Psoas muscle (tissue), 8 donors: Measurements from ENCODE around the gene FAXDC2. TPM values are rescaled to one million over a fixed set of nuclear protein-coding genes. Genes with fewer than 3 reads are reported as not detected.

Experiments
- ATAC-seq, 4 donors: fragments of 200-7000 bp; cut with Tn5 transposase; one replicate each; pipeline ENCODE4 v1.9.1; 2020; ENCODE audit warnings: moderate library complexity in 3 of 4, mild to moderate bottlenecking in 2 of 4
- DNase-seq, 2 donors: peaks; one replicate each; pipeline ENCODE4 v3.0.0-alpha.2; 2020
- H3K27ac ChIP-seq: fragments of 200-600 bp; one replicate; pipeline ENCODE4 v1.8.0; 2022
- H3K27me3 ChIP-seq, 3 donors: fragments of 200-600 bp in 1 of 3; one replicate each; pipeline versions ENCODE4 v1.6.1 to v1.8.0; 2013 to 2022; ENCODE audit warnings: low read length in 2 of 3, mild to moderate bottlenecking in 2 of 3, moderate library complexity in 1 of 3; ENCODE audit not compliant: insufficient read depth in 3 of 3
- H3K36me3 ChIP-seq, 2 donors: fragments of 200-600 bp in 1 of 2; one replicate each; pipeline versions ENCODE4 v1.6.1 to v1.8.0; 2013 to 2022; ENCODE audit warnings: low read depth in 1 of 2, mild to moderate bottlenecking in 1 of 2, moderate library complexity in 1 of 2; ENCODE audit not compliant: insufficient read depth in 1 of 2
- H3K4me1 ChIP-seq: fragments of 200-600 bp; one replicate; pipeline ENCODE4 v1.8.0; 2022
- H3K4me3 ChIP-seq: fragments of 200-600 bp; one replicate; pipeline ENCODE4 v1.8.0; 2022; ENCODE audit warnings: mild to moderate bottlenecking
- H3K9me3 ChIP-seq: fragments of 200-600 bp; one replicate; pipeline ENCODE4 v1.8.0; 2022
- CTCF ChIP-seq: fragments of 200-600 bp; IDR thresholded peaks from one replicate; pipeline ENCODE4 v1.8.0; 2022; ENCODE audit warnings: antibody characterized with exemption
- WGBS, 3 donors: extraction: QIAGEN DNeasy Blood & Tissue Kit; methylation state at CpG; one replicate each; pipeline versions ENCODE4 v1.1.6 to v1.1.7; 2013; 5-methylcytosine and 5-hydroxymethylcytosine counted together
- intact Hi-C, 2 donors: fragments of 100-400 bp; cut with DNase I; formaldehyde crosslinking; loops; one replicate each; pipeline versions ENCODE4 v1.11.0 to v1.14.2; 2022
- polyA plus RNA-seq, 3 donors: library from polyadenylated mRNA; stranded (reverse); fragments of 200-250 nt; gene quantifications; one replicate each; pipeline ENCODE4 v1.2.3, GENCODE V29; 2013
- total RNA-seq, 4 donors: library from RNA; stranded (reverse); fragmentation: NEBNext Ultra II Directional in 2 of 4; extraction: Animal tissue kit (Norgen Biotek cat#: 25700) in 2 of 4; gene quantifications; one replicate each; pipeline versions ENCODE4 v1.2.1 to v1.2.4, GENCODE V29; 2021 to 2023
- donor health status: healthy with polysubstance abuse.
- donor health status: DM: no; HTN: no; CAD: no; lungs with moderate emphysema.
- donor health status: Bipolar disorder and iron deficiency.
- donor health status: healthy.
- donor health status: DM: yes; HTN: yes; CAD: no.
- donor health status: DM: no; HTN: no; CAD: no.
- donor health status: DM: no; HTN: no; CAD: no.
- donor health status: DM: yes; HTN: yes; CAD: no.

Gene FAXDC2
- total and polyA plus RNA-seq, 7 donors = 1.5 to 11.0 (median 3.1) TPM

GRCh38 chr5:154896562-154897165 lies 46.3 kb upstream of the FAXDC2 start:
- H3K9me3 ChIP-seq = no peaks in the 10 kb centered on the region
- no peak for TF ChIP-seq CTCF
- no peaks in the 10 kb centered on the region for H3K27me3 ChIP-seq
- DNase-seq (no peak), ATAC-seq (no peak)
- H3K4me1 ChIP-seq = no peaks in the 10 kb centered on the region
- H3K4me3 ChIP-seq = no peak overlapping the region
- no peak overlapping the region for H3K27ac ChIP-seq
- intact Hi-C loops = loop anchor here in 1 of 2 donors (5.0 kb wide), 1 partner anchor 36 kb away; no protein-coding TSS in a partner anchor
- H3K36me3 ChIP-seq = peaks cover 7 to 100% of the 10 kb centered on the region in 2 donors

GRCh38 chr5:154895606-154896561 lies 45.5 kb upstream of the FAXDC2 start:
- no peak for ATAC-seq
- H3K9me3 ChIP-seq = no peaks in the 10 kb centered on the region
- no peak for DNase-seq
- intact Hi-C loops = loop anchor here in 1 of 2 donors (5.0 kb wide), 1 partner anchor 36 kb away; no protein-coding TSS in a partner anchor
- no peak overlapping the region for H3K27ac ChIP-seq
- no peaks in the 10 kb centered on the region for H3K4me1 ChIP-seq
- H3K27me3 ChIP-seq = no peaks in the 10 kb centered on the region
- 88 to 93% (median 90%) methylated on average over 14 of the region's 14 CpGs for WGBS, 3 donors
- no peak for TF ChIP-seq CTCF
- H3K4me3 ChIP-seq = no peak overlapping the region
- H3K36me3 ChIP-seq = peaks cover 8 to 100% of the 10 kb centered on the region in 2 donors

- DNase-seq = no peak
- no peak overlapping the region for H3K27ac ChIP-seq
- H3K36me3 ChIP-seq = peaks cover 13 to 100% of the 10 kb centered on the region in 2 donors
- TF ChIP-seq CTCF = no peak
- 87 to 92% (median 89%) methylated on average over 5 of the region's 5 CpGs for WGBS, 3 donors
- no peak overlapping the region for H3K4me3 ChIP-seq
- intact Hi-C loops = no loop called here
- no peaks in the 10 kb centered on the region for H3K9me3 ChIP-seq
- H3K27me3 ChIP-seq = no peaks in the 10 kb centered on the region
- H3K4me1 ChIP-seq = no peaks in the 10 kb centered on the region
- ATAC-seq = no peak
Measured at GRCh38 chr5:154893381-154893780, 43.0 kb upstream of the FAXDC2 start.

- Histone ChIP-seq H3K36me3 (peaks cover 19 to 100% of the 10 kb centered on the region in 2 donors), H3K27me3 (no peaks in the 10 kb centered on the region), H3K4me1 (no peaks in the 10 kb centered on the region), H3K9me3 (no peaks in the 10 kb centered on the region), H3K4me3 (no peak overlapping the region), H3K27ac (no peak overlapping the region)
- peak in 1 of 4 donors; percentile 44 for ATAC-seq
- DNase-seq = no peak
- no peak for TF ChIP-seq CTCF
- 75 to 81% (median 80%) methylated on average over 13 of the region's 13 CpGs for WGBS, 3 donors
- intact Hi-C loops = no loop called here
Measured at GRCh38 chr5:154892369-154892771, 42.0 kb upstream of the FAXDC2 start.
